C4-2B (cell line): ENCODE data around the gene DPEP1.

ENCODE experiments used
- H3K27ac ChIP-seq: fragments of 450-650 bp; 2 replicates; pipeline ENCODE4 v1.5.1; 2017
- CTCF ChIP-seq: fragments of 450-650 bp; conservative IDR thresholded peaks from 2 replicates; pipeline ENCODE4 v1.5.1; 2017; ENCODE audit warnings: mild to moderate bottlenecking
- ZFX ChIP-seq: fragments of 450-650 bp; IDR thresholded peaks from 2 replicates; pipeline ENCODE4 v1.6.1; 2017

The DPEP1 gene

GRCh38 chr16:89604764-89605163 is 8.7 kb upstream of the DPEP1 start:
- no peak overlapping the region for H3K27ac ChIP-seq
- no peak for TF ChIP-seq ZFX
- TF ChIP-seq CTCF, result no peak

GRCh38 chr16:89605186-89605970 is 8.1 kb upstream of the DPEP1 start:
- no peak overlapping the region for H3K27ac ChIP-seq
- TF ChIP-seq CTCF, result no peak
- TF ChIP-seq ZFX, result no peak

GRCh38 chr16:89606006-89606405 is 7.4 kb upstream of the DPEP1 start:
- no peak overlapping the region for H3K27ac ChIP-seq
- TF ChIP-seq ZFX, result no peak
- no peak for TF ChIP-seq CTCF

GRCh38 chr16:89607453-89607852 is 6.0 kb upstream of the DPEP1 start:
- TF ChIP-seq ZFX, result no peak
- TF ChIP-seq CTCF, result no peak
- H3K27ac ChIP-seq, result no peak overlapping the region

- H3K27ac ChIP-seq, result no peak overlapping the region; the same call in 1 of the 2 replicates
- TF ChIP-seq ZFX (no peak), CTCF (no peak)
These were observed 5.3 kb upstream of the DPEP1 start for GRCh38 chr16:89607937-89608740.

- TF ChIP-seq ZFX (no peak), CTCF (no peak)
These were observed 3.4 kb upstream of the DPEP1 start for GRCh38 chr16:89610108-89610453.

GRCh38 chr16:89612415-89613166 is 851 bp upstream of the DPEP1 start:
- TF ChIP-seq ZFX (no peak), CTCF (no peak)
- no peak overlapping the region for H3K27ac ChIP-seq

More at GRCh38 chr16:89610108-89610453, 3.4 kb upstream of the DPEP1 start:
- no peak overlapping the region for H3K27ac ChIP-seq
